Activated CD8-positive, alpha-beta memory T cell treated with anti-CD3 and anti-CD28 coated beads for 4 hours (primary cell): ENCODE results near the gene PSTPIP1.

Experiments
- DNase-seq, 2 donors: peaks; one replicate each; pipeline ENCODE4 v3.0.0-alpha.2; 2020; ENCODE audit warnings: low read depth in 2 of 2

The PSTPIP1 gene

GRCh38 chr15:77018796-77019505 lies 24.0 kb downstream of the PSTPIP1 start:
- no peak for DNase-seq

- DNase-seq, result no peak
Measured at GRCh38 chr15:77019521-77020331, 24.8 kb downstream of the PSTPIP1 start.

GRCh38 chr15:77020348-77021087 lies 25.6 kb downstream of the PSTPIP1 start:
- no peak for DNase-seq

- no peak for DNase-seq
Measured at GRCh38 chr15:77021088-77021481, 26.2 kb downstream of the PSTPIP1 start.

GRCh38 chr15:77021803-77022381 lies 27.0 kb downstream of the PSTPIP1 start:
- no peak for DNase-seq

GRCh38 chr15:77022646-77023575 lies 28.0 kb downstream of the PSTPIP1 start:
- no peak for DNase-seq

GRCh38 chr15:77023576-77024272 lies 28.8 kb downstream of the PSTPIP1 start:
- no peak for DNase-seq

- peak; percentile 28 to 41 for DNase-seq
Measured at GRCh38 chr15:77024273-77025082, 29.6 kb downstream of the PSTPIP1 start.

- no peak for DNase-seq
Measured at GRCh38 chr15:77025083-77025901, 30.4 kb downstream of the PSTPIP1 start.

- DNase-seq, result no peak
Measured at GRCh38 chr15:77025941-77026411, 31.1 kb downstream of the PSTPIP1 start.

GRCh38 chr15:77026501-77027110 lies 31.7 kb downstream of the PSTPIP1 start:
- no peak for DNase-seq

GRCh38 chr15:77027111-77027696 lies 32.3 kb downstream of the PSTPIP1 start:
- no peak for DNase-seq

GRCh38 chr15:77027697-77028450 lies 32.9 kb downstream of the PSTPIP1 start:
- DNase-seq, result no peak

GRCh38 chr15:77028451-77029165 lies 33.7 kb downstream of the PSTPIP1 start:
- DNase-seq, result no peak

- no peak for DNase-seq
Measured at GRCh38 chr15:77029166-77030047, 34.5 kb downstream of the PSTPIP1 start.
